HEK293T (cell line): Measurements from ENCODE around the gene ARX.

ENCODE experiments used
- TARDBP ChIP-seq: fragments of 450-650 bp; IDR thresholded peaks from 2 replicates; pipeline ENCODE4 v1.6.1; 2016
- ZNF384 ChIP-seq: fragments of 450-650 bp; IDR thresholded peaks from 2 replicates; pipeline ENCODE4 v1.6.1; 2016

DNA sequence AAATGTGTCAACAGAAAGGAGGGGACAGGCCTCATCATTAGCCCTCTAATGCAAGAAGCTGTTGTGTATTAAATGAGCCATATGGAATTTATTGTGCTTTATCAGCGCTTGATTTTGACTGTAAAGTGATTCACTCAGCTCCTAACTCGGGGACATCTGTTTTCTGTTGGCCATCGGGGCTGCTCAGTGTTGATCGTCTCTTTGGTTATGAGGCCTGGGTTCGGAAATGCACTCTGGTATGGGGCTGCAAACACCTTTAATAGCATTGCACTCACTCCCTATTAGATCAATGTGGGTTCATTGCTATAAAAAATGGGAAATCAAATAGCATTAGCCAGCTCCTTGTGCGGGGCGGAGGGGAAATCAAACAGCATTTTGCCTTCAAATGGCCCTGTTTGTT is 6.4 kb downstream of the ARX start:
- TF ChIP-seq TARDBP, result no peak
- TF ChIP-seq ZNF384, result no peak
